ENCODE measurements around the gene RLN2.
"Not testable (repeated sequence)": the region's sequence is repeated elsewhere in the genome, so short reads cannot be mapped to it uniquely, and the experiment has no call there.

RLN2 gene, protein sequence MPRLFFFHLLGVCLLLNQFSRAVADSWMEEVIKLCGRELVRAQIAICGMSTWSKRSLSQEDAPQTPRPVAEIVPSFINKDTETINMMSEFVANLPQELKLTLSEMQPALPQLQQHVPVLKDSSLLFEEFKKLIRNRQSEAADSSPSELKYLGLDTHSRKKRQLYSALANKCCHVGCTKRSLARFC

DNA sequence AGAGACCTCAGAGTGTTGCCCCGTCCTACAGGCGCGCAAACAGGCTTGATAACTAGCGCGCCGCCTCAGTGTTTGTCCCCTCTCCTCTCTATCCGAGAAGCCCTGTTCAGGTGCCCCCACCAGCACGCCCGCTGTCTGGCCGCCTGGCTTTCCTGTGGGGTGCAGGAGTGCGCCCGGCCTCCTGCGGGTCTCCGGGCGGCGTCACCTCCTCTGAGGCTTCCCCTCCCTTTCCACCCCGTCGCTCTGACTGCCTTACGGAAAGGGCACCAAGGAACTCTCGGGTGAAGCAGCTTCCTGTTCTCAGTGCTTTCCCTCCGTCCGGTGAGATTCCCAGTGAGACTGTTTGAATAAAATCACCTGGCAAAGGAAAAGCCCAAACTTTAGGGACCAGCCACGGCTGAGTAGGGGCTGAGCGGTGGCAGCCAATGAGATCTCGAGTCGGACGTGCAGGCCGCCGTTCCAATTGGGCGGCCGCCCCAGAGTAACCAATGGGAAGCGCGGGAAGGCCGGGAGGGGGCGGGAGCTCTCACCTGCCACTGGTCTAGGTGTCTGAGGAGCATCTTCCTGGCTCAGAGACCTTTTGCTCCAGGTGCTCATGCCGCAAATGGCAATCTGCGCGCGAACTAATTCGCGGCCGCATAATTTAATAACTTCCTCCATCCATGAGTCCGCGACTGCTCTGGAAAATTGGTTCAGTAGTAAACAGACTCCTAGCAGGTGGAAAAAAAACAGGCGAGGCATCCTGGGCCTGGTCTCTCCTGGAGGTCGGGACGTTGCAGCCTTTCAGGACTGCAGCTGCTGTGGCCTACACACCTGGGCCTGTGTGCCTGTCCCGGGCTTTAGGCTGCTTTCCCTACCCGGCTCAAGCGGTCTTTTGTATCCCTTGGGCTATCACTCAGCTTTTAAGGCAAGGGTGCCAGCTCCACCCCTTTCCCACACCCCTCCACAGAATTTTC is at the start of gene RLN2:
Gene RLN2 (minus strand): TSS at position 877 of the 956 bp plus-strand sequence. CDS start 136 bp downstream, at position 741.
- not testable (repeated sequence) for DNase-seq

DNA sequence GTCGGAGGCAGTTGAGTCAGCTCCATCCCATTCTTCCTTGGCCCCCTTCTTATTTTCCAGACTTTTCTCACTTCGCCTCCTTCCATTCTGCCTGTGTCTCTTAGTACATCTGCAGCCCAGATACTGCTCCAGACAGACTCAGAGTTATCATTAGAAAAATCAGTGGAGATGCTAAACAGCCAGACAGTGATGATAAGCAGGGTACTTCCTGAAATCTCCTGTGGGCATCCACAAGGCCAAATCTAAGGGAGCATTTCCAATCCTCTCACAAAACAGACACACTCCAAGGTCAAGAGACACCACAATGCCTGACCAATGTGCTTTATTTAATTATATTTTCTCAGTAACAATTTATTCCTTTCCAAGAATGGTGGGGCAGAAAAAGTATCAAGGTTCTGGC is 49.7 kb upstream of the RLN2 start:
- no peak for DNase-seq

DNA sequence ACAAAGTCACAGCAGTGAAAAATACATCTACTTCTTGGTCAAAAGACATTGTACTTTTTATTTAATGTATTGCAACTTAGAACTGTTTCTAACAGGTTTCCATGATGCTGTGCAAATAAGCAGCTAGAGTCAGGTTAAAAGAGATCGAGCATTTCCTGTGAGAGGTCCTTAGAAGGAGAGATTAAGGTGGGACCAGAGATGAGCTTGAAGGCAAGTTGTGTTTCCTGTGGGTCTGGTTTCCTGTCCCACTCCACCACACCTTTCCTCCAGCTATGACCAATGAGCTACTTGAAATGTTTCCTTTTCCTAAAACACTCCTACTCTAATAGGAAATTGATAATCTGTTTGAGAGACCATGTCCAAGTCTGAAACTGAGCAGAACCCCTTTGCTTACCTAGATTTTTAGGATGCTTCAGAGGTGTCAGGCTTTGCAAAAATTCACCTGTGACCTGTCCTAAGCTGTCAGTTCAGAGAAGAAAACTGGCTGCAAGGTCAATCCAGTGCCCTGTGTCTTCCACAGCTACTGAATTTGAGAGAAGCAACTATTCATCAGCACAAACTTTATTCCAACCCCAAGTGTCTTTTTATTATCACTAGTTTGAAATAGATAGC is 48.2 kb upstream of the RLN2 start:
- no peak for DNase-seq

DNA sequence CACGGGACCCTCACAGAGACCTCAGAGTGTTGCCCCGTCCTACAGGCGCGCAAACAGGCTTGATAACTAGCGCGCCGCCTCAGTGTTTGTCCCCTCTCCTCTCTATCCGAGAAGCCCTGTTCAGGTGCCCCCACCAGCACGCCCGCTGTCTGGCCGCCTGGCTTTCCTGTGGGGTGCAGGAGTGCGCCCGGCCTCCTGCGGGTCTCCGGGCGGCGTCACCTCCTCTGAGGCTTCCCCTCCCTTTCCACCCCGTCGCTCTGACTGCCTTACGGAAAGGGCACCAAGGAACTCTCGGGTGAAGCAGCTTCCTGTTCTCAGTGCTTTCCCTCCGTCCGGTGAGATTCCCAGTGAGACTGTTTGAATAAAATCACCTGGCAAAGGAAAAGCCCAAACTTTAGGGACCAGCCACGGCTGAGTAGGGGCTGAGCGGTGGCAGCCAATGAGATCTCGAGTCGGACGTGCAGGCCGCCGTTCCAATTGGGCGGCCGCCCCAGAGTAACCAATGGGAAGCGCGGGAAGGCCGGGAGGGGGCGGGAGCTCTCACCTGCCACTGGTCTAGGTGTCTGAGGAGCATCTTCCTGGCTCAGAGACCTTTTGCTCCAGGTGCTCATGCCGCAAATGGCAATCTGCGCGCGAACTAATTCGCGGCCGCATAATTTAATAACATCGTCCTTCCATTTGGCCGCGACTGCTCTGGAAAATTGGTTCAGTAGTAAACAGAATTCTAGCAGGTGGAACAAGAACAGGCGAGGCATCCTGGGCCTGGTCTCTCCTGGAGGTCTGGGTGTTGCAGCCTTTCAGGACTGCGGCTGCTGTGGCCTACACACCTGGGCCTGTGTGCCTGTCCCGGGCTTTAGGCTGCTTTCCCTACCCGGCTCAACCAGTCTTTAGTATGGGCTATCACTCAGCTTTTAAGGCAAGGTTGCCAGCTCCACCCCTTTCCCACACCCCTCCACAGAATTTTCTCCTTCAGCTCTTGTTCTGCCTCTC is 34.8 kb upstream of the RLN2 start, which contains the start of gene RLN1:
Gene RLN1 (minus strand): TSS at position 885 of the 990 bp plus-strand sequence. CDS start 130 bp downstream, at position 755.
- DNase-seq: not testable (repeated sequence)

DNA sequence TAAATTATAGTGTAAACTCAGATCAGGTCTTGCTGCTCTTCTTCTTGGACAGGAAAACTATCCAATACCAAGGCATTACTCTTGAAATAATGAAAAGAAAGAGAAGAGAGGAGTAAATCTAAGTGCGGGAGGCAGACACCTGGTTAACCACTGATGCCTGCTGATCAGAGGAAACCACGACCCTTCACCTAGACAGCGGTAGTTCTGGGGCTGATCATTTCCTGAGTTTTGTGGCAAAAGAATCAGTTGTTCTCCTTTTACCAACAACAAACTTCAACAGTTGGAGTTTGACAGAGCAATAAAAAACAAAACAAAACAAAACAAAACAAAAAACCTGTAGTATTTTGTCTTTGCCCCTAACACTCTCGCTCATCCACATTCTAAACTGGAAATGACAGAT is 32.2 kb upstream of the RLN2 start:
- no peak for DNase-seq

DNA sequence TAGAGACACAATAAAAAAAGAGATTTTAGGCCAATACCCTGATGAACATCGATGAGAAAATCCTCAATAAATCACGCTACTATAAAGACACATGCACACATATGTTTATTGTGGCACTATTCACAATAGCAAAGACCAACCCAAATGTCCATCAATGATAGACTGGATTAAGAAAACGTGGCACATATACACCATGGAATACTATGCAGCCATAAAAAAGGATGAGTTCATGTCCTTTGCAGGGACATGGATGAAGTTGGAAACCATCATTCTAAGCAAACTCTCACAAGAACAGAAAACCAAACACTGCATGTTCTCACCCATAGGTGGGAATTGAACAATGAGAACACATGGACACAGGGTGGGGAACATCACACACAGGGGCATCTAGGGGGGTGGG is 26.8 kb upstream of the RLN2 start:
- DNase-seq: not testable (repeated sequence)

DNA sequence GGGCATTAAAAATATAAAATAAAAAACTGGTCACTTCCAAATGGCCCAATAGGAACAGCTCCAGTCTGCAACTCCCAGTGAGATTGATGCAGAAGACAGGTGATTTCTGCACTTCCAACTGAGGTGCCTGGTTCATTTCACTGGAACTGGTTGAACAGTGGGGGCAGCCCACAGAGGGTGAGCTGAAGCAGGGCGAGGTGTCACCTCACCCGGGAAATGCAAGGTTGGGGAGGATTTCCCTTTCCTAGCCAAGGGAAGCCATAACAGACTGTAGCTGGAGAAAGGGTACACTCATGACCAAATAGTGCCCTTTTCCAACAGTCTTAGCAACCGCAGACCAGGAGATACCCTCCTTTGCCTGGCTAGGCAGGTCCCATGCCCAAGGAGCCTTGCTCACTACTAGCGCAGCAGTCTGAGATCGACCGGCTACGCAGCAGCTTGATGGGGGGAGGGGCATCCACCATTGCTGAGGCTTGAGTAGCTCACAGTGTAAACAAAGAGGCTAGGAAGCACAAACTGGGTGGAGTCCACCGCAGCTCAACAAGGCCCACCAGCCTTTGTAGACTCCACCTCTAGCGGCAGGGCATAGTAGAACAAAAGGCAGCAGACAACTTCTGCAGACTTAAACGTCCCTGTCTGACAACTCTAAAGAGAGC is 22.5 kb upstream of the RLN2 start:
- no peak for DNase-seq

DNA sequence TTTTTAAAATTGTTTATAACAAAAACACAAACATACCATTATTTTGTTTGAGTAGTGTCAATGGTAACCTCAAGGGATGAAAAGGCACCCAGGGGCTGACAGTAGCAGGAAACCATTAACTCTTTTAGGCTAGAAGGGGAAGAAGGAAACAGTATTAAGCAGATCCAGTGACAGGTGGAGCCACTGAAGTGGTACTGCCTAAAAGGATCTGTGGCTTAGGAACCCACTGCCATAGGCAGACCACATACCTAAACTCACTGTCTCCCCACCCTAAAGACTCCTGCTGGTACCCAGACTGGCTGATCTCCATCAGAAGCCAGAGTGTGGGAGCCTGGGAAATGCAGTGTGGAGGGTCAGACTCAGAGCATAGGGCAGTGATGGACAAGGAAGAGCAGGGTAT is 21.7 kb upstream of the RLN2 start:
- DNase-seq: no peak

DNA sequence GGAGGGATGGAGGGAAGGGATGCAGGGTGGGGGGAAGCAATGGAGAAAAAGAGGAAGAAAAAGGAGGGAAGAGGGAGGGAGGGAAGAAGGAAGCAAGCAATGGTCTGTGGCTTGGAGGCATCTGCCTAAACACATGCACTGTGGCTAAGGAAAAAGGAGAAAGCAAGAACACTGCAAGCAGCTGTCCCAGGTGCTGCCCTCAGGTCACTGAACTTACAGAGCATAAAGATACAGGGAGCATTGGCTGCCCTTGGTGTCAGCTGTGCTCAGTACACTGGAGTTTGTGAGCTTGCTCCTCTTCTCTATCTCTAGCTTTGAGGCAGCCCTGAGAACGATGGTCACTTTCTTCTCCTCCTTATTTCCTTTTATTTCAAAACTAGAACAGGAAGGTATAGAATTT is 17.1 kb upstream of the RLN2 start:
- not testable (repeated sequence) for DNase-seq

DNA sequence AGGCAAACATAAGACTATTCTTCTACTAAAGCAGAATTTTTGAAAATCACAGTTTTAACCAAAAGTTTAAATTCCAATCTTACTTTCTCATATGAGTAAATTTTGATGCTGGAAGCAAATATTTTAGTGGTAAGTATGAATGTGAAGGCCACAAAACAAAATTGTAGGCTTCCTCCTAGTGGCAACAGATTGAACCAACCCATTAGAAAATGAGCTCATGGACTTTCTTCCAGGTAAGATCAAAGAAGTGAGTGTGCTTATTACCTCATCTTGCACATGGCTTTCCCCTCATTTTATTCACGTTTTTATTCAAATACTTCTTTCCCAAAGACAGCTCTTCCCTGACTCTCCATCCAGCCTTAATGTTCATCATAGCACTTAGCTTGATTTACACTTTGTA is 16.5 kb upstream of the RLN2 start:
- DNase-seq: no peak

DNA sequence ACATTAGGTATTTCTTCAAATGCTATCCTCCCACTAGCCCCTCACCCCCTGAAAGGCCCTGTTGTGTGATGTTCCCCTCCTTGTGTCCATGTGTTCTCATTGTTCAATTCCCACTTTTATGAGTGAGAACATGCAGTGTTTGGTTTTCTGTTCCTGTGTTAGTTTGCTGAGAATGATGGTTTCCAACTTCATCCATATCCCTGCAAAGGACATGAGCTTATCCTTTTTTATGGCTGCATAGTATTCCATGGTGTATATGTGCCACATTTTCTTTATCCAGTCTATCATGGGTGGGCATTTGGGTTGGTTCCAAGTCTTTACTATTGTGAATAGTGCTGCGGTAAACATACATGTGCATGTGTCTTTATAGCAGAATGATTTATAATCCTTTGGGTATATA is 11.9 kb upstream of the RLN2 start:
- not testable (repeated sequence) for DNase-seq

DNA sequence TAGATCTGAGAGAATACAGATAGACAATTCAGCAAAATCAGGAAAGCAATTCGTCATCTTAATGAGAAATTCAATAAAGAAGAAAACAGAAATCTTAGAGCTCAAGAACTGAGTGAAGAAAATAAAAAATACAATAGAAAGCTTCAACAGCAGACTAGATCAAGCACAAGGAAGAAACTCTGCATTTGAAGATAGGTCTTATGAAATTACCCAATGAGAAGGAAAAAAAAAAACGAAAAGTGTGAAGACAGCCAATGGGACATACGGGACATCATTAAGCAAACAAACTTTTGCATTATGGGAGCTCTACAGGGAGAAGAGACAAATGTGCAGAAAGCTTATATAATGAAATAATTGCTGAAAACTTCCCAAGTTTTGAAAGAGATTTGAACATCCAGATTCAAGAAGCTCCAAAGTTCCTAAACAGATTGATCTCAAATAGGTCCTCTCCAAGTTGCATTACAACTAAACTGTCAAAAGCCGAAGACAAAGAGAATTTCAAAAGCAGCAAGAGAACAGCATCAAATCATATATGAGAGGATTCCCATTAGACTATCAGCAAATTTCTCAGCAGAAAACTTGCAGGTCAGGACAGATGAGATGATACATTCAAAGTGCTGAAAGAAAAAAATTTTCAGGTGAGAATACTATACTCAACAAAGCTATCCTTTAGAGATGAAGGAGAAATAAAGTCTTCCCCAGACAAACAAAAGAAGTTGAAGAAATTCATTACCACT is 10.8 kb upstream of the RLN2 start:
- DNase-seq: no peak

DNA sequence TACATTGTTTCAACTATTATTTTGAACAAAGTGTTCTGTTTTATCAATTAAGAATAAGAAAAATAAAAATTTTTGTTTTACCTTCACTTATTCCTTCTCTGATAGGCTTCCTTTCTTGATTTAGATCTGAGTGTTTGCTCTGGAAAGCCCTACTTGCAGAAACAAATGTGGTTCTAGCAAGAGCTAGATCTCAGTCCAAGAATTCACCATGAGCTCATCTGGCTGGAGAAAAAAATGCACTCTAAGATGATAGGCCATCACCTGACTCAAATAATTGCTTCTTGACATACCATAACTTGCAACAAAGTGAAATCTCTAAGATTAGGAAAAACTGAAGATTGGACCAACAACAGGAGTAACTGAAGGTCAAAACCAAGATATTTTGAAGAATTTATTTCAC is 6.3 kb upstream of the RLN2 start:
- no peak for DNase-seq

DNA sequence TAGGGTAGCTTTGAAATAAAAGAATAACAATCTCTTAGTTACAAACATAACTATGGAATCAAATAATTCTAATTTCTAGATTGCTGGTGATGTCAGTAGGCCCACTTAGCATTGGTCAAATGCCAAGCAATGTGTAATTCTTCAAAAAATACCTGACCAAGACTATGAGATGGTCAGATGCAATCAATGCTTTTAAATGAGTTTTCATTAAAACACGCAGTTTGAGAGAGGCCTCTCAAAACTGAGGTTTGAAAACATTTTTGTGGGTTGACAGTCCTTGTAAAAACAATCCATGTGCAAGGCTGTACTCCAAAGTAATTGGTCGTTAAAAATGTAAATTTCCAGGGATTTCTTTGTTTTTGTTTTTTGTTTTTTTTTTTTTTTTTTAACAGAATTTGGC is 1.2 kb upstream of the RLN2 start:
- no peak for DNase-seq

DNA sequence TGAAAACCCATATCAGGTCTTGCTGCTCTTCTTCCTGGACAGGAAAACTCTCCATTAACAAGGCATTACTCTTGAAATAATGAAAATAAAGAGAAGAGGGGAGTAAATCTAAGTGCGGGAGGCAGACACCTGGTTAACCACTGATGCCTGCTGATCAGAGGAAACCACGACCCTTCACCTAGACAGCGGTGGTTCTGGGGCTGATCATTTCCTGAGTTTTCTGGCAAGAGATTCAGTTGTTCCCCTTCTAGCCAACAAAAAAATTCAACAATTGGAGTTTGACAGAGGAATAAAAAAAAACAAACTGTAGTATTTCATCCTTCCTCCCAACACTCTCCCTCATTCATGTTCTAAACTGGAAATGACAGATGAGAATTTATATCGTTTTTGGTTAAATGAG is 3.0 kb downstream of the RLN2 start:
- DNase-seq: no peak

DNA sequence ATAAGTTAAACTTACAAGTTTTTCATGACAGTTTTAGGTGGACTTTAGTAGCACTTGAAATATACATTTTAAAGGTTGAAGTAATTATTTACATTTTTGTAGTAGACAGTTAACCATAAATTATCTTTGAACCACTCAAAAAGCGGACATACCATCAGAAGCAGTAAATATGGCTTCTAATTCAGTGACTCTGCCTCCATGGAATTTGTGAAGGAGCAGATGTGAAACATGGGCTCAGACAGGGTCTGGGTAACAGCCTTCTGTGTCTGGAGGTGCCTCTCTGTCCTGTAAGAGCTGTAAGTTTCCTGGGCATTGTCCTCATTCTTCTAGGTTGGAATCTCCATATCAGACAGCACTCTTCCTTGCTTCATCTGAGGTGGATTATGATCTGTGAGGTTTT is 12.4 kb downstream of the RLN2 start:
- no peak for DNase-seq

DNA sequence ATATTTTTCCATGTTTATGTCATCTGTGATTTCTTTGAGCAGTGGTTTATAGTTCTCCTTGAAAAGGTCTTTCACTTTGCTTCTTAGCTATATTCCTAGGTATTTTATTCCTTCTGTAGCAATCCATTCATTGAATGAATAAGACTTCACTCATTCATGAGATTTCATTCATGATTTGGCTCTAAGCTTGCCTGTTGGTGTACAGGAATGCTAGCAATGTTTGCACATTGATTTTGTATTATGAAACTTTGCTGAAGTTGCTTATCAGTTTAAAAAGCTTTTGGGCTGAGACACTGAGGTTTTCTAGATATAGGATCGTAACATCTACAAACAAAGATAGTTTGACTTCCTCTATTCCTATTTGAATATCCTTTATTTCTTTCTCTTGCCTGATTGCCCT is 15.9 kb downstream of the RLN2 start:
- no peak for DNase-seq

DNA sequence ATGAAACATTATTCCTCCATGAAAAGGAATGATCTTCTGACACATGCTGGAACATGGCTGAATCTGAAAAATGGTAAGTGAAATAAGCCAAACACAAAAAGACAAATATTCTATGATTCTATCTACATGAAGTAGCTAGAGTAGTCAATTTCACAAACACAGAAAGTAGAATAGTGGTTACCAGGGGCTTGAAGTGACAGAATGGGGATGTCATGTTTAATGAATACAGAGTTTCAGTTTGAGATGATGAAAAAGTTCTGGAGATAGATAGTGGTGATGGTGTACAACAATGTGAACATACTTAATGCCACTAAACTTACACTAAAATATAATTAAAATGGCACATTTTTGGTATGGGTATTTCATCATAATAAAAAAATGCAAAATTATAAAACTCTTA is 18.3 kb downstream of the RLN2 start:
- DNase-seq: no peak

DNA sequence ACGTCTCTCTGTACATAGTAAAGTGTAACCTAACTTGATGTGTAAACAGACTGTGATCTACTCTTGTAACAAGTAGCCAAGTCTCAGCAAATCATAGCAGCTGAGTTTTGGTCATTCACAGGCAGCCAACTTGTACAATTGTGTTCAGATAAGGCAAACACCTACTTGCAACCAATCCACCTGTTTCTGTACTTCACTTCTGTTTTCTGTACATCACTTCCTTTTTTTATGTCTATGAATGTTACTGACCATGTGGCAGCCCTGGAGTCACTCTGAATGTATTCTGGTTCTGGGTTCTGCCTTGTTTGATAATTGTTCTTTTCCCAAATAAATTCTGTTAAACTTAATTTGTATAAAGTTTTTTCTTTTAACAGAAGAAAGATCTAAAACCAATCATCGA is 26.0 kb downstream of the RLN2 start:
- no peak for DNase-seq

DNA sequence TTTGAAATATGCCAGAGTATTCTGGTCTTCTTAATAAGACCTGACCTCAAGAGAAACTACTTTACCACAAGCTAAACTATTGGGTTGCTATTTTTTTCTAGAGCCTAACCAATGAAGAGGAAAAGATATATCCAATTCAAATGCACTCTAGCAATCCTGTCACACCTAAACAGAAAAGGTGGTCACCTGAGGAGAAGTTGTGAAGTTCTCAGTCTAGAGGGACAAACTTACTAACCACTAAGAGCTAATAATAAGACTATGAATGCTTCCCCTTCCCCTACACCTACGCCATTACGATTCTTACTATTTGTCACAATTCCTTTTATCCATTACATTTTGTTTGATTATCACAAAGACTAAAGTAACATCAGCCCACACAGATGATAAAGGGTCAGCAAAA is 29.7 kb downstream of the RLN2 start:
- no peak for DNase-seq

DNA sequence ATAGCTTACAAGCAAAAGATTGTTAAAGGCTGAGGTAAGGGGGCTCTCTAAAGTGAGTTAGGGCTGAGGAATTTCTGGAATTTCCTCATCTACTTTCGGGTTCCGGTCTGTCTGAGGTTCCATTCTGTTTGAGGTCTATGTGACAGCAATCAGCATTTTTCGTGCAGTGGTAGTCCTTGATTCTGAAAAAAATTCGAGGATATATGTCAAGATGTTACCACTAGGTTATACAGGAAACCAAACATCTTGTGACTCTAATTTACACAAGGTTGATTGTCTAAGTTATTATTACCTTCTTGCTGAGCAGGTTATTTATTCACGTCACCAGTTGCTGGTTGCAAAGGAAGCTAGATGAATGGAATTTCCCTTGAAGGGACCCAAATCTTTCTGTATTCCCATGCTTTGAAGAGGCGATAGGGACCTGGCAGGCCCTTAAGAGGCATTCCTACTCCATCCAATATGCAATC is 35.2 kb downstream of the RLN2 start:
- no peak for DNase-seq
